Measurements from ENCODE around the gene KCNIP3. TPM values are rescaled to one million over a fixed set of nuclear protein-coding genes. Genes with fewer than 3 reads are reported as not detected.
"Not testable (repeated sequence)": the region's sequence is repeated elsewhere in the genome, so short reads cannot be mapped to it uniquely, and the experiment has no call there.

The KCNIP3 gene
- polyA plus RNA-seq, 3 donors from 2014 or later = not detected

DNA sequence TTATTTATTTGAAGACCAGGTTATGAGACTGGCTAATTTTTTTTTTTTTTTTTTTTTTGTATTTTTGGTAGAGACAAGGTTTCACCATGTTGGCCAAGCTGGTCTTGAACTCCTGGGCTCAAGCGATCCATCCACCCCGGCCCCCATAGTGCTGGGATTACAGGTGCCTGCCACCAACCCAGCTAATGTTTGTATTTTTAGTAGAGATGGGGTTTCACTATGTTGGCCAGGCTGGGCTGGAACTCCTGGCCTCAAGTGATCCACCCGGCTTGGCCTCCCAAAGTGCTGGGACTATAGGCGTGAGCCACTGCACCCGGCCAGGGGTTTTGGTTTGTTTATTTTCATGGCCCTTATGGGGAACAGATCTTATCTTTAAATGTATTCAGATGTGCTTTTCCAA, 27.4 kb upstream of the KCNIP3 start:
- H3K27me3 Mint-ChIP-seq (ENCODE audit: low read depth in 3 of 3); DNase-seq; H3K4me3 Mint-ChIP-seq; H3K4me1 Mint-ChIP-seq; H3K36me3 Mint-ChIP-seq; H3K27ac Mint-ChIP-seq; H3K9me3 Mint-ChIP-seq: not testable (repeated sequence)

- Mint-ChIP-seq H3K27me3 (ENCODE audit: low read depth in 3 of 3) (peaks cover 0 to 4% (median 0%) of the 10 kb centered on the region in 3 donors), H3K4me3 (no peak overlapping the region), H3K4me1 (no peaks in the 10 kb centered on the region), H3K36me3 (no peaks in the 10 kb centered on the region), H3K9me3 (peaks cover 0 to 2% (median 0%) of the 10 kb centered on the region in 6 donors), H3K27ac (no peak overlapping the region)
- no peak for DNase-seq
These were observed 26.5 kb upstream of the KCNIP3 start for GRCh38 chr2:95270541-95271081.

DNA sequence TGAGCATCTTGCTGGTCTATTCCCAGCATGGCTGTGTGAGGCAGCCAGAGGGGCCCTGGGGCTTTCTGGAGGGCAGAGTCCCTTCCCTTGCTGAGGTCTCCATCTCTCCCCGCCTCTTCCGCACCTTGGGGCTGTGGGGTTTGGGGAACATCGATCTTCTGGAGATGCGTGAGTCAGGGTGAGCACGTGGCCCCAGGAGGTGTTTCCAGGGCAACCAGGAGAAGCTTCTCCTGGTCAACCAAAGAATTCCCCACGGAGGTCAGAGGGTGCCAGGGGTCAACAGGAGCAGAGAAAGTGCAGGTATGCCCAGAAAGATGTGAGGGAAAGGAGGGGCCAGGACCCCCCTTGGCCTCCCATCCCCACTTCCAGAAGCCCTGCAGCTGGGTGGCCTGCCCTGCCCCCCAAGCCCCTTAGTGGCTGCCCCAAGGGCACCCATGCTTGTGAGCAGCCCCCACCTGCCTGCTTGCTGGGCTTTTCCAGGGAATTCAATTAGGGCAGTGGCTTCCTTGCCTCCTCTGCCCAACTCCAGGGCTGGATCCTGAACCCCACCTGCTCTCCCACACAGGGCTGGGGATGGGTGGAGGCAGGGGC, 25.7 kb upstream of the KCNIP3 start:
- no peak for DNase-seq
- Mint-ChIP-seq H3K27ac (no peak overlapping the region), H3K4me3 (no peak overlapping the region), H3K27me3 (ENCODE audit: low read depth in 3 of 3) (peaks cover 0 to 3% (median 0%) of the 10 kb centered on the region in 3 donors), H3K36me3 (no peaks in the 10 kb centered on the region), H3K9me3 (peaks cover 0 to 2% (median 0%) of the 10 kb centered on the region in 6 donors), H3K4me1 (no peaks in the 10 kb centered on the region)

GRCh38 chr2:95272299-95272751, 24.8 kb upstream of the KCNIP3 start:
- Mint-ChIP-seq H3K4me3 (no peak overlapping the region), H3K36me3 (no peaks in the 10 kb centered on the region), H3K27ac (no peak overlapping the region), H3K27me3 (ENCODE audit: low read depth in 3 of 3) (peaks cover 0 to 2% (median 0%) of the 10 kb centered on the region in 3 donors), H3K9me3 (peaks cover 0 to 2% (median 0%) of the 10 kb centered on the region in 6 donors), H3K4me1 (no peaks in the 10 kb centered on the region)
- no peak for DNase-seq

DNA sequence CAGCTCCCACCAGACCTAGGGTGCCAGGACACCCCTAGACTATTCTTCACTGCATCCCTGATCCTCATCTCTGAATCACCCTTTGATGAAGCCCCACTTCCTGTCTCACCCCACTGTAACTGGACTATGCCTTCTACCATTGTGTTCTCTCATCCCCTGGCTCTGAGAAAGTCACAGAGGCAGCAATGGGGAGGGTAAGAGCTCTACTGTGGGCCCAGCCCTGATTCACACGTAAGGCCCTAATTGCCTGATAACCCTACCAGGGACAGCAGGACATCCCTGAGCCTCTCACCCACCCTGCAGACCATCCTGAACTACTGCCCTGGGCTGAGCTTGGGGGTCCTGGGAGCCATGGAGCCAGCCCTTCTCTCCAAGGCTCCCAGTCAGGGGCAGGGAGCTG, 24.4 kb upstream of the KCNIP3 start:
- Mint-ChIP-seq H3K4me3 (no peak overlapping the region), H3K36me3 (no peaks in the 10 kb centered on the region), H3K9me3 (peaks cover 0 to 2% (median 0%) of the 10 kb centered on the region in 6 donors), H3K27ac (no peak overlapping the region), H3K27me3 (ENCODE audit: low read depth in 3 of 3) (peaks cover 0 to under 1% (median 0%) of the 10 kb centered on the region in 3 donors), H3K4me1 (no peaks in the 10 kb centered on the region)
- DNase-seq = no peak

DNA sequence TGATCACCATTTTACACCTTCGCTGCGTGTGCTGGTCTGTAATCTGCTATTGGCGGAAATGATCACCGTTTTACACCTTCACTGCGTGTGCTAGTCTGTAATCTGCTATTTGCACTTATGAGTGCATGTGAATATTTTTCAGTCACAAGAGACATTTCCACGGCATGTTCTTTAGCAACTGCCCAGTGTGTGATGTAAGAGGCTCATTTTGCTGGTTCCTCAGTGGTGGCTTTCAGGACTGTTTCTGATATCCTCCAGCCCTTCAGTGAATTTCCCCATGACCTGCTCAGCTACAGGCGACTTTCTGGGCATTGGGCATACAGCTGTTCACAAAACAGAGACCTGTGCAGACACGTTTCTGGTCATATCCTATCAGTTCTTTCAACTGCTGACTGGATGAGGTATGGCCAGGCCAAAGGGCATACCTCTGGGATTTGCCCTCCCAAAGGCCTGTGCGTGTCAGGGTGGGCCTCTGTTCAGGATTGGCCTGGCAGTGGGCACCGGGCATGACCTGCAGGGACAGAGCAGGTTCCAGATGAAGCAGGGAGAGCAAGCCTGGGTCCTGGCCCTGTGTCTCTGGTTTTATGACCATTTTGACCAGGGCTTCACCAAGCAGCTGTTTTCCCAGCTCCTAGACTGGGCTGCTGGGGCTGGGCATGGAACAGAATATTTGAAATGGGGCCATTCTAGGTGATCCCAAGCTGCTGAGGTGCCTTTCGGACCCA, 23.4 kb upstream of the KCNIP3 start:
- Mint-ChIP-seq H3K4me1 (no peaks in the 10 kb centered on the region), H3K4me3 (no peak overlapping the region), H3K36me3 (no peaks in the 10 kb centered on the region), H3K9me3 (peaks cover 0 to 2% (median 0%) of the 10 kb centered on the region in 6 donors), H3K27me3 (ENCODE audit: low read depth in 3 of 3) (no peaks in the 10 kb centered on the region), H3K27ac (no peak overlapping the region)
- no peak for DNase-seq

DNA sequence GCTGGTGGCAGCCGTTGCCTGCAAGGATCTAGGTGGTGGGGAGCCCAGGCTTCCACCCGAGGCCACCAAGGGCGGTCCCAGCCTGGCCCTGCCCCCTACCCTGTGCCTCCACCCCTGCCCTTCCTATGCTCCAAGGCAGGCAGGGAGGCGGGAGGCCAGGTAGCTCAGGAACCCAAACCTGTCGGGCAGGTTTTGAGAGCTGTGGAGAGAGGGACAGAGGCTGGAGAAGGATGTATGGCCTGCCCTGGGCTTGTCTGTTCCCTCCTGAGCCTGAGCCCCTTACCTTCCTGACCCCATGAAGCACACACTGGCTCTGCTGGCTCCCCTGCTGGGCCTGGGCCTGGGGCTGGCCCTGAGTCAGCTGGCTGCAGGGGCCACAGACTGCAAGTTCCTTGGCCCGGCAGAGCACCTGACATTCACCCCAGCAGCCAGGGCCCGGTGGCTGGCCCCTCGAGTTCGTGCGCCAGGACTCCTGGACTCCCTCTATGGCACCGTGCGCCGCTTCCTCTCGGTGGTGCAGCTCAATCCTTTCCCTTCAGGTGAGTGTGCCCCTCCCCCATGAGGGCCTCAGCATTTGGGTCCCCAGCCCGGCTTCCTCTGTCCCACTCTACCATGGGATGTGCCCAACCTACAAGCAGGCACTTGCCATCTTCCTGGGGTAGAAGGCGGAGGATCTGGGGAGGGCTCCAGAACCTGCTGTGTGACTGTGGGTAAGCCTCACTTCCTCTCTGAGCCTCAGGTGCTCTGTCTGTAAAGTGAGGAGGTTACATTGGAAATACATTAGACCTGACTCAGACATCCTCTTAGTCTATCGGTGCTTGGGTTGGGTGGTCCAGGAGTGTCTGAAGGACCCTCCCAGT, 22.6 kb upstream of the KCNIP3 start, which contains the start of gene PROM2:
TSS of gene PROM2 (plus strand) at position 159 of the 860 bp plus-strand sequence. CDS start at position 296, 137 bp downstream.
- no peak within 1 kb of the TSS for H3K27ac Mint-ChIP-seq
- peaks cover 0 to 2% (median 0%) of the 10 kb centered on the region in 6 donors for H3K9me3 Mint-ChIP-seq
- H3K4me1 Mint-ChIP-seq = no peaks in the 10 kb centered on the region
- no peaks in the 10 kb centered on the region for H3K36me3 Mint-ChIP-seq
- no peak for DNase-seq
- H3K4me3 Mint-ChIP-seq = no peak within 1 kb of the TSS
- H3K27me3 Mint-ChIP-seq (ENCODE audit: low read depth in 3 of 3) = no peaks in the 10 kb centered on the region

DNA sequence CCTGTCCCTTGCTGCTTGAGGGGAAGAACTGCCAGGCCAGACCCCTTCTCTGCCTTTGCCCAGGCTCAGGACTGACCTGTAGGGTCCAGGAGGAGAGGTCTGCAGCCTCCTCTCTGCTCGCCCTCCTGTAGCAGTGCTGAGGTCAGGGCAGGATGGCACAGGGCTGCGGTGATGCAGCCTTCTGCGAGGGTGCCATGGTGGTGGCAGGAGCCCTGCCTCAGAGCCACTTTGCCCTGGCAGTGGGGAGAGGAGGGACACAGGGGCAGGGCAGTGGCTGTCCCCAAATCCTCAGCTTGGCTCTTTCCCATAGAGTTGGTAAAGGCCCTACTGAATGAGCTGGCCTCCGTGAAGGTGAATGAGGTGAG, 22.0 kb upstream of the KCNIP3 start:
- no peak for DNase-seq
- Mint-ChIP-seq H3K36me3 (no peaks in the 10 kb centered on the region), H3K9me3 (peaks cover 0 to 2% (median 0%) of the 10 kb centered on the region in 6 donors), H3K27me3 (ENCODE audit: low read depth in 3 of 3) (no peaks in the 10 kb centered on the region), H3K27ac (no peak overlapping the region), H3K4me3 (no peak overlapping the region), H3K4me1 (no peaks in the 10 kb centered on the region)

- peaks cover 0 to 2% (median 0%) of the 10 kb centered on the region in 6 donors for H3K9me3 Mint-ChIP-seq
These were observed 21.4 kb upstream of the KCNIP3 start for GRCh38 chr2:95275601-95276243.

DNA sequence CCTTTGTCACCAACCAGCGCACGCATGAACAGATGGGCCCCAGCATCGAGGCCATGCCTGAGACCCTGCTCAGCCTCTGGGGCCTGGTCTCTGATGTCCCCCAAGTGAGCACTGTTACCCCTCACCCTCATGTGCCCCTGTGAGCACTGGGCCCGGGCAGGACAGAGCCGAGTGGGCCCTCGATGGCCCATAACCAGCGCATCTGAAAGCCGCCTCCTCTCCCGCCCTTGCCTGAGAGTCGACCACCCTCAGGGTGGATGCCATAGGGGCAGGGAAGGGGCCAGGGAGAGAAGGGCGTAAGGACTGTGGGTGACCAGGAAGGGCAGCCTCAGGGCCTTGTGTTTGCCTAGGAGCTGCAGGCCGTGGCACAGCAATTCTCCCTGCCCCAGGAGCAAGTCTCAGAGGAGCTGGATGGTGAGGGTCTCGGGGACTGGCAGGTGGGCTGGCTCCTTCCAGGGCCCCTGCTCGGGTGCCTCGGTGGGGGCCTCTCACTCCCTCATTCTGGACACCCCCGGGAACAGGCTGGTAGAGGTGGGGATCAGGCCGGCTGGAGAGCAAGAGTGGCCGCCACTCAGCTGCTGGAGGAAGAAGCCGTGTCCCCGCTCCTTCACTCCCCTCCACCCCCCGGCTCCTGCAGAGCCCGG, 20.8 kb upstream of the KCNIP3 start:
- no peaks in the 10 kb centered on the region for H3K4me1 Mint-ChIP-seq
- no peaks in the 10 kb centered on the region for H3K36me3 Mint-ChIP-seq

More at GRCh38 chr2:95275601-95276243, 21.4 kb upstream of the KCNIP3 start:
- Mint-ChIP-seq H3K4me1 (no peaks in the 10 kb centered on the region), H3K4me3 (no peak overlapping the region), H3K27me3 (ENCODE audit: low read depth in 3 of 3) (no peaks in the 10 kb centered on the region), H3K36me3 (no peaks in the 10 kb centered on the region), H3K27ac (no peak overlapping the region)
- no peak for DNase-seq

DNA sequence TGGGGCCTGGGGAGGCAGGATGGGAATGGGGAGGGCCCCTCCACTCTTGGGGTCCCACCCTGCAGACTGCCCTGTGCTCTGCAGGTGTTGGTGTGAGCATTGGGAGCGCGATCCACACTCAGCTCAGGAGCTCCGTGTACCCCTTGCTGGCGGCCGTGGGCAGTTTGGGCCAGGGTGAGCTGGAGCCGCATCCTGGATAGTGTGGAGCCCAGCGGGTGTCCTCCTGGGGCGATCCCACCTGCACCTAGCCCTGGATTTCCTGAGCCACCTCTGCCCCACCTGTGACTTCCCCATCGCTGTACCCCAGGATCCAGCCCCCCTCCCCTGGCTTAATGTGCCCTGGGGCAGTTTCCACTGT, 20.3 kb upstream of the KCNIP3 start:
- no peak overlapping the region for H3K27ac Mint-ChIP-seq
- no peaks in the 10 kb centered on the region for H3K27me3 Mint-ChIP-seq (ENCODE audit: low read depth in 3 of 3)
- DNase-seq = no peak
- H3K4me1 Mint-ChIP-seq = no peaks in the 10 kb centered on the region
- H3K4me3 Mint-ChIP-seq = no peak overlapping the region
- no peaks in the 10 kb centered on the region for H3K36me3 Mint-ChIP-seq
- peaks cover 0 to 2% (median 0%) of the 10 kb centered on the region in 6 donors for H3K9me3 Mint-ChIP-seq

More for the DNA sequence above, 20.8 kb upstream of the KCNIP3 start:
- no peaks in the 10 kb centered on the region for H3K27me3 Mint-ChIP-seq (ENCODE audit: low read depth in 3 of 3)
- no peak for DNase-seq
- no peak overlapping the region for H3K27ac Mint-ChIP-seq
- no peak overlapping the region for H3K4me3 Mint-ChIP-seq
- H3K9me3 Mint-ChIP-seq = peaks cover 0 to 2% (median 0%) of the 10 kb centered on the region in 6 donors

DNA sequence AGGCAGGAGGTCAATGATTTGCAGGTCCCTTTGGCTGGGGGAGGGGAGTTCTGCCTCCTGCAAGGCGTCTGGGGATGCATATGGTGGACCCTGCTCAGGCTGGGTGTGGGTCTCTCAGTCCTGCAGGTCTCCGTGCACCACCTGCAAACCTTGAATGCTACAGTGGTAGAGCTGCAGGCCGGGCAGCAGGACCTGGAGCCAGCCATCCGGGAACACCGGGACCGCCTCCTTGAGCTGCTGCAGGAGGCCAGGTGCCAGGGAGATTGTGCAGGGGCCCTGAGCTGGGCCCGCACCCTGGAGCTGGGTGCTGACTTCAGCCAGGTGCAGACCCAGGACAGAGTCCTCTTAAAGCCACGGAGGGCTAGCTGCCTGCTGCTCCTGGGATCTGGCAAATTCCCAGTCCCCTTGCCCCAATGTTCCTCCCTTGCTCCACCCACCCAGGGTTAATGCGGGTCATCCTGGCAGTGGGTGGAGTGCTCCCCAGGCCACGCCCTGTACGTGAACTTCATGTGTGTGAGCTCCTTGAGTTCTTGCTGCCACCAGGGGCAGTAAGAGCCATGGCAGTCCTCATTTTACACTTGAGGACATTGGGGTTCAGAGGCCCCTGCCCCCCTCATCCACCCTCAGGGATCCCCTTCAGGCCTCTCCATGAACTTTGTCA, 19.8 kb upstream of the KCNIP3 start:
- Mint-ChIP-seq H3K4me1 (no peaks in the 10 kb centered on the region), H3K4me3 (no peak overlapping the region), H3K36me3 (no peaks in the 10 kb centered on the region), H3K27ac (no peak overlapping the region), H3K9me3 (peaks cover 0 to 2% (median 0%) of the 10 kb centered on the region in 6 donors), H3K27me3 (ENCODE audit: low read depth in 3 of 3) (no peaks in the 10 kb centered on the region)
- no peak for DNase-seq
